Progenitor cell of endocrine pancreas (in vitro differentiated cells): ENCODE data around the gene CDCA8. TPM values are rescaled to one million over a fixed set of nuclear protein-coding genes. Genes with fewer than 3 reads are reported as not detected.

Source experiments
- DNase-seq: peaks from one replicate; pipeline ENCODE4 v3.0.0; 2021; ENCODE audit warnings: low spot score; ENCODE audit not compliant: unreplicated experiment
- H3K27ac Mint-ChIP-seq: 2 replicates; pipeline ENCODE4 v1.8.0; 2021; ENCODE audit warnings: mild to moderate bottlenecking, moderate library complexity, mixed read lengths
- H3K27me3 Mint-ChIP-seq: 2 replicates; pipeline ENCODE4 v1.8.0; 2021; ENCODE audit warnings: mixed read lengths
- H3K36me3 Mint-ChIP-seq: 2 replicates; pipeline ENCODE4 v1.8.0; 2022; ENCODE audit warnings: mixed read lengths; ENCODE audit not compliant: insufficient read depth
- H3K4me1 Mint-ChIP-seq: 2 replicates; pipeline ENCODE4 v1.8.0; 2021; ENCODE audit warnings: low read depth, mixed read lengths
- H3K4me3 Mint-ChIP-seq: 2 replicates; pipeline ENCODE4 v1.8.0; 2021; ENCODE audit warnings: low read depth, mild to moderate bottlenecking, moderate library complexity, mixed read lengths
- H3K9me3 Mint-ChIP-seq: 2 replicates; pipeline ENCODE4 v1.8.0; 2021; ENCODE audit warnings: low read depth, mixed read lengths
- CTCF ChIP-seq: fragments of 200-600 bp; sonication (generic); IDR thresholded peaks from one replicate; pipeline ENCODE4 v1.5.0; 2021; ENCODE audit warnings: antibody characterized with exemption, mild to moderate bottlenecking; ENCODE audit not compliant: unreplicated experiment
- total RNA-seq: library from RNA; stranded (reverse); gene quantifications from 2 replicates; pipeline ENCODE4 v1.2.1, GENCODE V29; 2021

CDCA8 gene
- total RNA-seq, 1 donor from 2014 or later: 19.3 TPM

- no peak for DNase-seq
- Mint-ChIP-seq H3K4me3 (no peak overlapping the region), H3K27me3 (peaks cover 24% of the 10 kb centered on the region), H3K4me1 (no peaks in the 10 kb centered on the region), H3K27ac (no peak overlapping the region), H3K36me3 (no peaks in the 10 kb centered on the region), H3K9me3 (no peaks in the 10 kb centered on the region)
- no peak for TF ChIP-seq CTCF
Observed at GRCh38 chr1:37652976-37653375, 39.3 kb upstream of the CDCA8 start.

GRCh38 chr1:37653906-37654305 lies 38.4 kb upstream of the CDCA8 start:
- Mint-ChIP-seq H3K36me3 (no peaks in the 10 kb centered on the region), H3K4me1 (no peaks in the 10 kb centered on the region), H3K4me3 (no peak overlapping the region), H3K9me3 (no peaks in the 10 kb centered on the region), H3K27ac (no peak overlapping the region), H3K27me3 (peaks cover 26% of the 10 kb centered on the region)
- no peak for TF ChIP-seq CTCF
- no peak for DNase-seq

- H3K27ac Mint-ChIP-seq: no peak overlapping the region
- no peak for DNase-seq
- no peaks in the 10 kb centered on the region for H3K4me1 Mint-ChIP-seq
- H3K9me3 Mint-ChIP-seq: no peaks in the 10 kb centered on the region
- H3K4me3 Mint-ChIP-seq: no peak overlapping the region
- H3K36me3 Mint-ChIP-seq: no peaks in the 10 kb centered on the region
- H3K27me3 Mint-ChIP-seq: peaks cover 30% of the 10 kb centered on the region
- no peak for TF ChIP-seq CTCF
Observed at GRCh38 chr1:37655274-37655673, 37.0 kb upstream of the CDCA8 start.

- Mint-ChIP-seq H3K27ac (no peak overlapping the region), H3K4me1 (no peaks in the 10 kb centered on the region), H3K27me3 (peaks cover 37% of the 10 kb centered on the region), H3K36me3 (no peaks in the 10 kb centered on the region), H3K9me3 (no peaks in the 10 kb centered on the region), H3K4me3 (no peak overlapping the region)
- DNase-seq: no peak
- no peak for TF ChIP-seq CTCF
Observed at GRCh38 chr1:37656026-37656425, 36.3 kb upstream of the CDCA8 start.

GRCh38 chr1:37656881-37657280 lies 35.4 kb upstream of the CDCA8 start:
- H3K36me3 Mint-ChIP-seq: no peaks in the 10 kb centered on the region
- no peak overlapping the region for H3K4me3 Mint-ChIP-seq
- no peak overlapping the region for H3K27ac Mint-ChIP-seq
- TF ChIP-seq CTCF: no peak
- H3K27me3 Mint-ChIP-seq: peaks cover 36% of the 10 kb centered on the region
- no peaks in the 10 kb centered on the region for H3K4me1 Mint-ChIP-seq
- no peak for DNase-seq
- no peaks in the 10 kb centered on the region for H3K9me3 Mint-ChIP-seq
